Measurements from ENCODE around the gene SKOR2.

- TF ChIP-seq CTCF (IDR thresholded peaks at IDR 0.05) (no peak), POLR2AphosphoS5 (IDR thresholded peaks at IDR 0.05) (no peak)
Observed at GRCh38 chr18:47206945-47207637, 44.4 kb downstream of the SKOR2 start.
